Transverse colon (tissue), 4 donors: ENCODE results near the gene SH3GL3. TPM values are rescaled to one million over a fixed set of nuclear protein-coding genes. Genes with fewer than 3 reads are reported as not detected.
A peak's percentile ranks its signal among the peaks of the same experiment; 100 is the strongest.

ENCODE experiments used
- DNase-seq: peaks from one replicate; pipeline ENCODE4 v3.0.0-alpha.2; 2019
- H3K27ac ChIP-seq, 4 donors: fragments of 200-600 bp; sonication (generic); 2 replicates each; pipeline ENCODE4 v1.5.1; 2016 to 2018; ENCODE audit warnings: inconsistent platforms in 4 of 4
- H3K27me3 ChIP-seq: fragments of 200-600 bp; sonication (generic); 2 replicates; pipeline ENCODE4 v1.5.1; 2017; ENCODE audit warnings: inconsistent platforms
- H3K36me3 ChIP-seq, 4 donors: fragments of 200-600 bp; sonication (generic); 2 replicates each; pipeline ENCODE4 v1.5.1; 2017 to 2019; ENCODE audit warnings: inconsistent platforms in 4 of 4
- H3K4me1 ChIP-seq, 4 donors: fragments of 200-600 bp; sonication (generic); 2 replicates each; pipeline ENCODE4 v1.5.1; 2017 to 2020; ENCODE audit warnings: inconsistent platforms in 4 of 4
- H3K4me3 ChIP-seq, 4 donors: fragments of 200-600 bp; sonication (generic); 1 replicate in 1 of 4; 2 replicates in 3 of 4; pipeline versions ENCODE4 v1.5.1 to v1.6.1; 2017 to 2019; ENCODE audit warnings: inconsistent platforms in 4 of 4
- H3K9me3 ChIP-seq, 2 donors: fragments of 200-600 bp; sonication (generic); 2 replicates each; pipeline ENCODE4 v1.5.1; 2017 to 2019; ENCODE audit warnings: inconsistent platforms in 2 of 2
- EP300 ChIP-seq: sonication (generic); formaldehyde crosslinking; IDR thresholded peaks from one replicate; pipeline ENCODE4 v1.6.1; 2017; ENCODE audit warnings: antibody characterized with exemption, low read depth
- POLR2A ChIP-seq: fragments of 450-650 bp; IDR thresholded peaks from one replicate; pipeline ENCODE4 v1.6.1; 2016; ENCODE audit warnings: antibody characterized with exemption, mild to moderate bottlenecking, moderate library complexity
- POLR2AphosphoS5 ChIP-seq, 3 donors: sonication (generic); formaldehyde crosslinking; IDR thresholded peaks; one replicate each; pipeline ENCODE4 v1.6.1; 2016; ENCODE audit warnings: antibody characterized with exemption in 3 of 3
- WGBS, 2 donors: methylation state at CpG; one replicate each; pipeline ENCODE4 v1.1.5; 2018; ENCODE audit warnings: low coverage in 1 of 2; 5-methylcytosine and 5-hydroxymethylcytosine counted together
- in situ Hi-C, 4 donors: fragments of 200-750 bp; cut with MboI; loops; one replicate each; pipeline versions ENCODE4 v1.15.0 to v1.15.1; 2017; ENCODE audit warnings: low sequenced_read_pairs in 3 of 4, low pct_ligation_motif_present in 1 of 4, low pct_unique_long_range_greater_than_20kb in 1 of 4
- intact Hi-C: fragments of 100-400 bp; cut with DNase I; formaldehyde crosslinking; loops from one replicate; pipeline ENCODE4 v1.15.1; 2023; ENCODE audit warnings: low total_unique reads
- total RNA-seq, 4 donors: library from RNA; depleted of rRNA; stranded (reverse); fragments of >200 nt; gene quantifications; one replicate each; pipeline ENCODE4 v1.1.0, GENCODE V29; 2016
- TF ChIP-seq, protein P1 (sequence below), 5 experiments: fragments of 200-600 bp in 3 of 5; fragments of 450-650 bp in 2 of 5; sonication (generic) in 3 of 5; IDR thresholded peaks; 1 replicate in 2 of 5; 2 replicates in 3 of 5; pipeline ENCODE4 v1.5.1; 2016 to 2017; ENCODE audit warnings: antibody characterized with exemption in 5 of 5, inconsistent platforms in 3 of 5, mild to moderate bottlenecking in 2 of 5, moderate library complexity in 1 of 5

The SH3GL3 gene, protein sequence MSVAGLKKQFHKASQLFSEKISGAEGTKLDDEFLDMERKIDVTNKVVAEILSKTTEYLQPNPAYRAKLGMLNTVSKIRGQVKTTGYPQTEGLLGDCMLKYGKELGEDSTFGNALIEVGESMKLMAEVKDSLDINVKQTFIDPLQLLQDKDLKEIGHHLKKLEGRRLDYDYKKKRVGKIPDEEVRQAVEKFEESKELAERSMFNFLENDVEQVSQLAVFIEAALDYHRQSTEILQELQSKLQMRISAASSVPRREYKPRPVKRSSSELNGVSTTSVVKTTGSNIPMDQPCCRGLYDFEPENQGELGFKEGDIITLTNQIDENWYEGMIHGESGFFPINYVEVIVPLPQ
- total RNA-seq, result not detected

GRCh38 chr15:83446904-83447709, at the start of gene SH3GL3:
Gene SH3GL3 (plus strand): TSS chr15:83447341. CDS start chr15:83447534, 193 bp downstream.
- TF ChIP-seq POLR2A, result no peak
- TF ChIP-seq, protein P1, sequence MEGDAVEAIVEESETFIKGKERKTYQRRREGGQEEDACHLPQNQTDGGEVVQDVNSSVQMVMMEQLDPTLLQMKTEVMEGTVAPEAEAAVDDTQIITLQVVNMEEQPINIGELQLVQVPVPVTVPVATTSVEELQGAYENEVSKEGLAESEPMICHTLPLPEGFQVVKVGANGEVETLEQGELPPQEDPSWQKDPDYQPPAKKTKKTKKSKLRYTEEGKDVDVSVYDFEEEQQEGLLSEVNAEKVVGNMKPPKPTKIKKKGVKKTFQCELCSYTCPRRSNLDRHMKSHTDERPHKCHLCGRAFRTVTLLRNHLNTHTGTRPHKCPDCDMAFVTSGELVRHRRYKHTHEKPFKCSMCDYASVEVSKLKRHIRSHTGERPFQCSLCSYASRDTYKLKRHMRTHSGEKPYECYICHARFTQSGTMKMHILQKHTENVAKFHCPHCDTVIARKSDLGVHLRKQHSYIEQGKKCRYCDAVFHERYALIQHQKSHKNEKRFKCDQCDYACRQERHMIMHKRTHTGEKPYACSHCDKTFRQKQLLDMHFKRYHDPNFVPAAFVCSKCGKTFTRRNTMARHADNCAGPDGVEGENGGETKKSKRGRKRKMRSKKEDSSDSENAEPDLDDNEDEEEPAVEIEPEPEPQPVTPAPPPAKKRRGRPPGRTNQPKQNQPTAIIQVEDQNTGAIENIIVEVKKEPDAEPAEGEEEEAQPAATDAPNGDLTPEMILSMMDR (IDR thresholded peaks at IDR 0.05), result peak in 1 of 5 experiments; percentile 6
- Histone ChIP-seq H3K27me3 (peaks cover 36% of the 10 kb centered on the region), H3K9me3 (no peaks in the 10 kb centered on the region), H3K36me3 (no peaks in the 10 kb centered on the region), H3K4me3 (peak within 1 kb of the TSS; percentile 27 to 48 (median 37)), H3K4me1 (peaks cover 0 to 6% (median 3%) of the 10 kb centered on the region in 4 donors), H3K27ac (peak within 1 kb of the TSS in 1 of 4 donors; percentile 22)
- WGBS, 2 donors, result 8 to 35% methylated on average over 4 to 55 of the region's 68 CpGs
- DNase-seq, result peak; percentile 49
- in situ Hi-C loops (no loop called here), intact Hi-C loops (loop anchor here (2.0 kb wide), 1 partner anchor 112 kb away; no protein-coding TSS in a partner anchor)

DNA sequence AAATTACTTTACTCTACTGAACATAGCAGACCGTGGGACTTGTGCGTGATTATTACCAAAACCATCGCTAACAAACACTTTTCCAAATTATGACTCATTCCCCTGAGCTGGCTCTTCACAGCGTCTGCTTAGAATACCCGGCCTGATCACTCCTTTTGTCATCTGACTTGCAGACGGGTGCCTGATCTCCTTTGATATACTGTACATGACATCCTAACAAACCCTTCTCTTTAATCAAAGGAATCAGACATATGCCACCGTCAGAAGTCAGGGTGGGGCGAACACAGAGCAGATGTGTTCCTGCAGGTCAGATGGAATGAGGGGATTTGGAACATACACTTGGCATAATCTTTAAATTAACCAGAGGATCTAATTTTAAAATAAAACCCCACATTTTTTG, 48.5 kb upstream of the SH3GL3 start:
- no peak overlapping the region for H3K27ac ChIP-seq
- TF ChIP-seq POLR2A (no peak), EP300 (no peak), POLR2AphosphoS5 (IDR thresholded peaks at IDR 0.05) (no peak)
- TF ChIP-seq, protein P1 (IDR thresholded peaks at IDR 0.05), result no peak
- DNase-seq, result no peak
- no peaks in the 10 kb centered on the region for H3K9me3 ChIP-seq
- no peak overlapping the region for H3K4me3 ChIP-seq
- in situ Hi-C loops, result no loop called here
- H3K4me1 ChIP-seq, result no peaks in the 10 kb centered on the region
- H3K36me3 ChIP-seq, result no peaks in the 10 kb centered on the region
- H3K27me3 ChIP-seq, result peaks cover 6% of the 10 kb centered on the region
- intact Hi-C loops, result no loop called here
- WGBS, 2 donors, result 61 to 70% methylated on average over 7 to 8 of the region's 8 CpGs

DNA sequence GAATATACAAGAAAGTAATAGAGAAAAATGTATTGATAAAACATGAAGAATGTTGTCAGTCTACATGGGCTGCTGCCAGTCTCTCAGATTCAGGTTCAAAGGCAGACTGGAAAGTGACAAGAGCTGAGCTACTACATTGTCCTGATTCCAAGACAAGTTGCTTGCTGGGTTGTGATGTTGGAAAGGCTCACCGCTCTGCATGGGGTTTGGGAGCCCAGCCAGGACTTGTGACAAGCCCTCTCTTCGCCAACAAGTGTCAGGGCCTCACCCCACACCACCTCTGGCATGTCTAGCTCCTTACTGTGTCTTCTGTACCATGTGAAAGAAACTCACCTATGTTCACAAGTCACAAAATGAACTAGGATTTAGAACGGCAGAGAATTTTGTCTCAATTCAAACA, 43.0 kb upstream of the SH3GL3 start:
- H3K4me3 ChIP-seq, result no peak overlapping the region
- in situ Hi-C loops (no loop called here), intact Hi-C loops (no loop called here)
- H3K27me3 ChIP-seq, result no peaks in the 10 kb centered on the region
- H3K27ac ChIP-seq, result no peak overlapping the region
- no peaks in the 10 kb centered on the region for H3K36me3 ChIP-seq
- no peaks in the 10 kb centered on the region for H3K4me1 ChIP-seq
- 66% methylated on average over 3 of the region's 3 CpGs; no CpG with 5 or more reads in 1 of the 2 donors for WGBS, 2 donors
- TF ChIP-seq POLR2A (no peak), EP300 (no peak)
- TF ChIP-seq, protein P1 (IDR thresholded peaks at IDR 0.05), result no peak
- no peak for DNase-seq
- H3K9me3 ChIP-seq, result no peaks in the 10 kb centered on the region

GRCh38 chr15:83410532-83410931, 36.6 kb upstream of the SH3GL3 start:
- in situ Hi-C loops, result no loop called here
- no peaks in the 10 kb centered on the region for H3K27me3 ChIP-seq
- H3K9me3 ChIP-seq, result no peaks in the 10 kb centered on the region
- intact Hi-C loops, result no loop called here
- TF ChIP-seq POLR2AphosphoS5 (IDR thresholded peaks at IDR 0.05) (no peak), POLR2A (no peak), EP300 (no peak)
- TF ChIP-seq, protein P1 (IDR thresholded peaks at IDR 0.05), result no peak
- WGBS, 2 donors, result 75 to 82% methylated on average over 5 to 6 of the region's 6 CpGs
- DNase-seq, result no peak
- no peak overlapping the region for H3K27ac ChIP-seq
- H3K36me3 ChIP-seq, result no peaks in the 10 kb centered on the region
- no peak overlapping the region for H3K4me3 ChIP-seq
- no peaks in the 10 kb centered on the region for H3K4me1 ChIP-seq
